Breast epithelium (tissue), 4 donors: ENCODE data around the gene AGAP1. TPM values are rescaled to one million over a fixed set of nuclear protein-coding genes. Genes with fewer than 3 reads are reported as not detected.

ENCODE experiments used
- DNase-seq, 2 donors: peaks; one replicate each; pipeline ENCODE4 v3.0.0-alpha.2; 2019; ENCODE audit warnings: low spot score in 2 of 2
- H3K27ac ChIP-seq, 2 donors: fragments of 200-600 bp; sonication (generic) in 1 of 2; one replicate each; pipeline ENCODE4 v1.5.1; 2016 to 2019; ENCODE audit warnings: mild to moderate bottlenecking in 1 of 2
- H3K27me3 ChIP-seq, 2 donors: fragments of 200-600 bp; sonication (generic) in 1 of 2; one replicate each; pipeline versions ENCODE4 v1.5.1 to v1.6.0; 2017 to 2019; ENCODE audit warnings: control low read depth in 1 of 2, mild to moderate bottlenecking in 1 of 2
- H3K36me3 ChIP-seq: fragments of 200-600 bp; one replicate; pipeline ENCODE4 v1.5.1; 2019
- H3K4me1 ChIP-seq, 2 donors: fragments of 200-600 bp; sonication (generic); one replicate each; pipeline ENCODE4 v1.5.1; 2016 to 2019; ENCODE audit warnings: control low read depth in 1 of 2
- H3K4me3 ChIP-seq, 3 donors: fragments of 200-600 bp; sonication (generic); 1 replicate in 2 of 3; 2 replicates in 1 of 3; pipeline ENCODE4 v1.5.1; 2016 to 2019; ENCODE audit warnings: mild to moderate bottlenecking in 3 of 3, moderate library complexity in 2 of 3
- H3K9me3 ChIP-seq, 2 donors: fragments of 200-600 bp; sonication (generic) in 1 of 2; one replicate each; pipeline ENCODE4 v1.5.1; 2016 to 2019; ENCODE audit warnings: control low read depth in 1 of 2
- POLR2A ChIP-seq: fragments of 450-650 bp; IDR thresholded peaks from one replicate; pipeline ENCODE4 v1.6.1; 2016; ENCODE audit warnings: antibody characterized with exemption, mild to moderate bottlenecking, moderate library complexity
- POLR2AphosphoS5 ChIP-seq, 3 donors: sonication (generic); formaldehyde crosslinking; IDR thresholded peaks; one replicate each; pipeline ENCODE4 v1.6.1; 2017; ENCODE audit warnings: antibody characterized with exemption in 3 of 3
- intact Hi-C: fragments of 100-400 bp; cut with DNase I; formaldehyde crosslinking; loops from one replicate; pipeline ENCODE4 v1.15.1; 2023; ENCODE audit warnings: low total_unique reads
- total RNA-seq, 3 donors: library from RNA; depleted of rRNA; stranded (reverse); fragments of >200 nt; gene quantifications; one replicate each; pipeline ENCODE4 v1.1.0, GENCODE V29; 2016
- TF ChIP-seq, protein P1 (sequence below), 3 donors: fragments of 450-650 bp; IDR thresholded peaks; one replicate each; pipeline ENCODE4 v1.5.1; 2016 to 2017; ENCODE audit warnings: antibody characterized with exemption in 3 of 3, mild to moderate bottlenecking in 3 of 3, moderate library complexity in 3 of 3

Gene AGAP1
- total RNA-seq, 3 donors from 2014 or later = 19.7 to 27.1 (median 25.9) TPM

DNA sequence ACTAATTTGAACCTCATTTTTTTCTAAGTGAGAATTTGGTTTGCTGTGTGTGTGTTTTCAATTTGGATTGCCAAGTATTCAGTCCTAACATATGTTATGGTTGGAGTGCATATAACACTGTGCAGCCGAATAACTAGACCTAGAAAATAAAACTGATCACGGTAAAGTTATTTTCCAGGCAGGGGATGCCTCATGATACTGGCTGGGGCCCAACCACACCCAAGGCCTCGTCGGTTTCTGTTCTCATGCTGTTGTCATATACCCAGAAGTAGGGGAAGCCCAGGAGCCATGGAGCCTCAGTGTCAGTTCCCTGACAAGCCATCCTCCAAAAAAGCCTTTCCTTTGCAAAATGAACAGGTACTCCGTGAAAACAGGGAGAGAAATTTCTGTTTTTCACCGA lies 514.2 kb downstream of the AGAP1 start:
- intact Hi-C loops = no loop called here
- Histone ChIP-seq H3K27me3 (no peaks in the 10 kb centered on the region), H3K36me3 (no peaks in the 10 kb centered on the region), H3K9me3 (peaks cover 0 to 6% of the 10 kb centered on the region in 2 donors), H3K4me3 (no peak overlapping the region), H3K27ac (no peak overlapping the region), H3K4me1 (no peaks in the 10 kb centered on the region)
- TF ChIP-seq POLR2AphosphoS5 (IDR thresholded peaks at IDR 0.05) = no peak
- TF ChIP-seq POLR2A = no peak
- TF ChIP-seq, protein P1, sequence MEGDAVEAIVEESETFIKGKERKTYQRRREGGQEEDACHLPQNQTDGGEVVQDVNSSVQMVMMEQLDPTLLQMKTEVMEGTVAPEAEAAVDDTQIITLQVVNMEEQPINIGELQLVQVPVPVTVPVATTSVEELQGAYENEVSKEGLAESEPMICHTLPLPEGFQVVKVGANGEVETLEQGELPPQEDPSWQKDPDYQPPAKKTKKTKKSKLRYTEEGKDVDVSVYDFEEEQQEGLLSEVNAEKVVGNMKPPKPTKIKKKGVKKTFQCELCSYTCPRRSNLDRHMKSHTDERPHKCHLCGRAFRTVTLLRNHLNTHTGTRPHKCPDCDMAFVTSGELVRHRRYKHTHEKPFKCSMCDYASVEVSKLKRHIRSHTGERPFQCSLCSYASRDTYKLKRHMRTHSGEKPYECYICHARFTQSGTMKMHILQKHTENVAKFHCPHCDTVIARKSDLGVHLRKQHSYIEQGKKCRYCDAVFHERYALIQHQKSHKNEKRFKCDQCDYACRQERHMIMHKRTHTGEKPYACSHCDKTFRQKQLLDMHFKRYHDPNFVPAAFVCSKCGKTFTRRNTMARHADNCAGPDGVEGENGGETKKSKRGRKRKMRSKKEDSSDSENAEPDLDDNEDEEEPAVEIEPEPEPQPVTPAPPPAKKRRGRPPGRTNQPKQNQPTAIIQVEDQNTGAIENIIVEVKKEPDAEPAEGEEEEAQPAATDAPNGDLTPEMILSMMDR (IDR thresholded peaks at IDR 0.05) = no peak
- DNase-seq = no peak

DNA sequence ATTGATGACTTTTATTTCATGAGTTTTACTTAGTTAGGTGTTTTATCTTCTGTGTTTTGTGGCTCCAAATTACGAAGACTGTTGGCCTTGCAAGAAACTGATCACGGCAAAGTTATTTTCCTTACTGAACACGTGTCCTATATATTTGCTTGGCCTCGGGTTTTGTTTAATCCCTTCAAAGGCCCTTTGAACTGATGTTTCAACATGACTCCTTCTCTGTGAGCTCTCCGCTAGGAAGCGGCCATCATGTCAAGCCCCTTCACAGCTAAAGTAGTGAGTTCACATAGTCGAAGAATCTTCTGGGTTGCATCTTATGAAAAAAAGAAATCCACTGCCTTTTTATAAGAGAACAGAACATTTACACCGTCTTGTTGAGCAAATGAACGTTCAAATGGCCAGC lies 515.0 kb downstream of the AGAP1 start:
- intact Hi-C loops = no loop called here

DNA sequence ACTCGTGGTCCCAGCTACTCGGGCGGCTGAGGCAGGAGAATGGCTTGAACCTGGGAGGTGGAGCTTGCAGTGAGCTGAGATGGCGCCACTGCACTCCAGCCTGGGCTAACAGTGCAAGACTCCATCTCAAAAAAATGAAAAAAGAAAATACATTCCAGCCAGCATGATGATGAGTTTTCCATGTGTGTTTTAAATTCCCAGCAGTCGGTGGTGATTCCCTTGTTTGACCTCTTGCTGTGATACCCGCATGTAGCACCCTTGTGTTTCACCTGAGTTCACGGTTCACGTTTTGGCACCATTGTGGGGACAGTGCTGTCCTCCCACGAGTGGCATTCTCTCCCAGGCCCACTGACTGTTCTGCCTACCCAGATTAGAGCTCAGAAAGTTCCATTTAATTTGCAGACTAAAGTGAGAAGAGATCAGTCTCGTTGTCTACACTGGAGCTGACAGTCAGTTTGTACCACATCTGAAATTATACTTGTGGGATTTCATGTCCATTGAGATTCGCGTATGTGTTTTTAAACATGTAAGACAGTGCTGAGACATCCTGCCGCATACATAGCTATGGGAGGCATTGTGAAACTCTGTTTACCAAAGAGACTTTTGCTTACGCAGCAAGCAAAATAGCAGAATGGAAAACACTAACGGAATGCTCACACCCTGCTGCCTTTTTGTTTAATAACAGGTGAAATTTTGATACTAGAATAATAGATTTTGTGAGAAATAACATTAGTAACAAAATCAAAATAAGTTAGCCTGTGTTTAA lies 517.3 kb downstream of the AGAP1 start:
- peaks cover 0 to 3% of the 10 kb centered on the region in 2 donors for H3K9me3 ChIP-seq
- H3K4me1 ChIP-seq = no peaks in the 10 kb centered on the region
- no peaks in the 10 kb centered on the region for H3K27me3 ChIP-seq
- intact Hi-C loops = no loop called here
- DNase-seq = no peak
- TF ChIP-seq, protein P1 (IDR thresholded peaks at IDR 0.05) = no peak
- TF ChIP-seq POLR2A = no peak
- no peak for TF ChIP-seq POLR2AphosphoS5 (IDR thresholded peaks at IDR 0.05)
- H3K4me3 ChIP-seq = no peak overlapping the region
- H3K36me3 ChIP-seq = no peaks in the 10 kb centered on the region
- H3K27ac ChIP-seq = no peak overlapping the region

More for the DNA sequence above, 515.0 kb downstream of the AGAP1 start:
- TF ChIP-seq, protein P1 (IDR thresholded peaks at IDR 0.05) = no peak
- TF ChIP-seq POLR2A = no peak
- TF ChIP-seq POLR2AphosphoS5 (IDR thresholded peaks at IDR 0.05) = no peak
- H3K9me3 ChIP-seq = peaks cover 0 to 6% of the 10 kb centered on the region in 2 donors
- H3K4me3 ChIP-seq = no peak overlapping the region
- no peak overlapping the region for H3K27ac ChIP-seq
- no peaks in the 10 kb centered on the region for H3K4me1 ChIP-seq
- no peaks in the 10 kb centered on the region for H3K27me3 ChIP-seq
- H3K36me3 ChIP-seq = no peaks in the 10 kb centered on the region
- DNase-seq = no peak

DNA sequence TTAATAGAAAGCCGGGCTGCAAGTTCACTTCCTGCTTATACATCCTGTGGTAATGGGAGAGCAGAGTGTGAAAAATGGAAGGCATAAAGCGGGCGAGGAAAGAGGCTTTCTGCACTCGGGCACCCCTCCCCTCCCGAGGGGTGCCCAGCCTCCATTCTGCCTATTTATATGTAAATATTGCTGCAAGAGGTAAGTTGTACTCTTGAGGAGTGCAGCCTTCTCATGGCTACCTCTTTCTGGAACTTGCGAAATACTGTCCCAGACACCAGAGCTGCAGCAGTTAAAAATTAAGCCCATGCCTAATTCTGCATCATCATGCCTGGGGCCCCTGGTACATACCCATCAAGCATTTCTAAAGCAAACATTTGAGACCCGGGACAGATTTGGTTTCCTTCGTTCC lies 518.3 kb downstream of the AGAP1 start:
- no peak for DNase-seq
- no peaks in the 10 kb centered on the region for H3K36me3 ChIP-seq
- intact Hi-C loops = no loop called here
- no peaks in the 10 kb centered on the region for H3K9me3 ChIP-seq
- H3K27ac ChIP-seq = no peak overlapping the region
- no peak overlapping the region for H3K4me3 ChIP-seq
- H3K27me3 ChIP-seq = no peaks in the 10 kb centered on the region
- H3K4me1 ChIP-seq = no peaks in the 10 kb centered on the region
- TF ChIP-seq POLR2AphosphoS5 (IDR thresholded peaks at IDR 0.05) = no peak
- TF ChIP-seq, protein P1 (IDR thresholded peaks at IDR 0.05) = no peak
- TF ChIP-seq POLR2A = no peak

DNA sequence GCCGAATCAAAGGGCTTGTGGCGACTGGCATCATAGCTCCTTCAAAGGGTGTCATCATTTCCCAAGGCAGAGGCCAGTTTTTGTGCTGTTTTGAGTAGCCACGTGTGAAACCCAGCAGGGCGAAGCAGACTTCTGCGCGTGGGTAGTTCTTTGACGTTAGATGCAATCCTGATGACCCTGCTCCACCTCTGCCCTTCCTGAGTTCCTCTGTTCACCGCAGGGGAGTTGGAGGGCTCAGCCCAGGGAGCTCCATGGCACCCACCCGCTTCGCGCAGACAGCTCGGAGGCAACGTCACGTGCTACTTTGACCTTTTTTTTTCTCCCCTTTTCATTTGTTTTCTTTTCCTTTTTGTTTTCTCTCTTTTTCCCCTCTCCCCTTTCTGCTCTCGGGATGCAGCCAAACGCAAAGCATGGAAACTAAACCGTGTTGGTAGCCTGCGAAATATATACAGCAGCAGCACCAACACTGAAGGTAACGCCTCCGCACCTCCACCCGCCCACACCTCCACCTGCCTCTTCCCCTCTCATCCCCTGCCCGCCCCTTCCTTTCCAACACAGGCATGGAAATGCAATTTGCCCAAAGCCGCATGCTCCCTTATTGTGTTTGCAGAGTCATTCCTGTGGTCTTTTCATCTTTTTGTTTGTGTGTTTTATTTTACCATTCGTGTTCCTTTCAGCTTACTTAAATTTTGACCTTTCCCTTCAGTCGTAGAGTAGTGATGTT lies 520.7 kb downstream of the AGAP1 start:
- Histone ChIP-seq H3K36me3 (no peaks in the 10 kb centered on the region), H3K27ac (no peak overlapping the region), H3K4me1 (no peaks in the 10 kb centered on the region), H3K27me3 (no peaks in the 10 kb centered on the region), H3K9me3 (no peaks in the 10 kb centered on the region), H3K4me3 (no peak overlapping the region)
- no peak for DNase-seq
- TF ChIP-seq POLR2AphosphoS5 (IDR thresholded peaks at IDR 0.05) (no peak), POLR2A (no peak)
- TF ChIP-seq, protein P1 (IDR thresholded peaks at IDR 0.05) = no peak
- intact Hi-C loops = no loop called here
